HG02759 (cell line): ENCODE measurements around the gene KCTD1.

Experiments
- ATAC-seq: cut with Tn5 transposase; IDR thresholded peaks from one replicate; pipeline ENCODE4 v1.9.1; 2021; ENCODE audit warnings: mild to moderate bottlenecking, moderate library complexity; ENCODE audit not compliant: unreplicated experiment

The KCTD1 gene

GRCh38 chr18:26434887-26435286 lies 113.5 kb downstream of the KCTD1 start:
- no peak for ATAC-seq

DNA sequence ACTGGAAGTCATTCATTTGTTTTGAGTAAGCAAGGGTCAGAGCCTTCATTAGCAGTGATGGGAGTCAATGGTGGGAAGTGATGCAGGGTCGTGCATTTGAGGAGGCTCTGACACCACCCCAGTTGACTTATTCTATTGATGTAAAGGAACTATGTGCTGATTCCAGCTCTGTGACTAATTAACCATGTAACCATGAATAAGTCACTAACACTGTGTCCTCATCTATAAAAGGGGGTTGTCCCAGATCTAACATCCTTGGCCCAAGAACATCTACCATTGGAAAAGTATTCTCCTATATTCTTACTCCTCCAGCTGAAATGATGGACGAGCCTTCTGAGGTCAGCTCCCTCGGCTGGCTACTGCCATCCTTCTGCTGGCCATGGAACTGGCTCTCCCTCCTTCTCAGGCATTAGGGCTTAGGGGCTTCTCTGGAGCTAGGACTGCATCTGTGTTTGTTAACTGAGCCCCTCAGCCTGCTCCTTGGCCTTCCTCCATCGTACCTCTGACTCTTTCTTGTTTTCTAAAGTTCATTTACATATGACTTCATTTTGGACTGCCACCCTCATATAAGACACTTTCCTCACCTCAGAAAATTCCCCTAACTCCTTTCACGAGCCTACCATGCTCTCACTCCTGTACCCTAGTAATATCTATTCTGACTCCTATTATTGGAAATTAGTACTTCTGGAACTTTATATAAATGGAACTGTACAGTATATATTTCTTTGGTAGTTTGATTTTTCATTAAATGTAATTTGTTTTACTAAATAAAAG lies 115.5 kb downstream of the KCTD1 start:
- peak; percentile 50 for ATAC-seq

DNA sequence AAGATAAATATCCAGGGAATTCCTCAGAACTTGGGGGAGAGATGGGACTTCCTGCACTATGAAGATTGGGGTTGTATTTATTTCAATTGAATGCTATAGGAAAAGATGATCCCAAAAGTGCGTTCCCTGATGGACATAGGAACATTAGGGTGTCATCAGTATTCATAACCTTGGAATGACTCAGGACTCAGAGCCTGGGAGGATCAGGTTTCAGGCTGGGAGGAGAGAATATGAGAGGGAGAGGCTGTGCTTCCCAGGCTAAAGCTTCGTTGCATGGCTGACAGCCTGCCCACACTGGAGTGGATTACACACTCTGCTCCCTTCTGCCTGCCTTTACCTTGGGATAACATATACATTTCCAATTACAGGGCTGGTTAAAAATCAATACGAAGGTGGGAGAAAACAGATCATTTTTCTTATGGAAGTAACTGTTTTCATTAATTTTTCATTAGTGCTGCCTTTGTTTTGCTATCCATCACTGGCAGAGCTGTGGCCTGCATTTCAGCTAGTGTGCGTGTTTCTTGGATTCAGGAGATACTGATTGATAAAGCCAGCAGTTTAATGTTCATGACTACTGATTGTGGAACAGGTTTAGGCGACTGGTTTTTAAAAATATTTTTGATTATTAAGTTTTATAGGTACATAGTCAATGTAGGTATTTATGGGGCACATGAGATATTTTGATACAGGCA lies 118.7 kb downstream of the KCTD1 start:
- no peak for ATAC-seq

GRCh38 chr18:26425148-26425531 lies 123.2 kb downstream of the KCTD1 start:
- no peak for ATAC-seq

- ATAC-seq, result no peak
These were observed 123.8 kb downstream of the KCTD1 start for GRCh38 chr18:26424428-26425147.

DNA sequence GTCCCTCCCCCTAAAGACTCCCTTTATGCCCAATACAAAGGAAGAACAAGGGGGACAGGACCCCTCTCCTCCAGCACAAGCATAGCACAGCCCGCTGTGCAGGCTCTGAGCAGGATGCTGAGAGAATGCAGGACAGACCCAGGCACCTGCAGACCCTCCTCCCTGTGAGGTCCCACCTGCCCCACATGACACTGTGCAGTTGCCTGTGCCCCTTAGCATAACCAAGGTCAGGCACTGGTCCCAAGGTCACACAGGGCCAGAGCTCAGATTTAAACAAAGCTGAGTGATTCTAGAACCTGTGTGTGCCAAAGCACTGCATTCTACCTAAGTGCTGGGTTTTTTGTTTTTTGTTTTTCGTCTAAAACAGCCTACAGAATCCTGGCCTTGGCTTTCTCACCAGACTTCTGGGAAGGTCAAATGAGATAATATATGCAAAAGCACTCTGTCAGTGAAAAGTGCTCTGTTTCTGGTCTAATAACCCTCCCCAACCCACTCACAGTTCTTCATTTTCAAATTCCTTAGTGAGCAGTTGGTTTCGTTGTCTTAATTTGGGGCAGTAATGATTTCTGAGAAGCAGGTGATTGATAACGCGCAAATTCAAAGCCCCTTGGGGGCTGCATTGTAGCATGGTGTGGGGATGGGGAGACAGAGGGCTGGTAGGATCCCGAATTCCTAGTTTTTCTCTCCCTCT lies 125.7 kb downstream of the KCTD1 start:
- ATAC-seq, result peak; percentile 76

DNA sequence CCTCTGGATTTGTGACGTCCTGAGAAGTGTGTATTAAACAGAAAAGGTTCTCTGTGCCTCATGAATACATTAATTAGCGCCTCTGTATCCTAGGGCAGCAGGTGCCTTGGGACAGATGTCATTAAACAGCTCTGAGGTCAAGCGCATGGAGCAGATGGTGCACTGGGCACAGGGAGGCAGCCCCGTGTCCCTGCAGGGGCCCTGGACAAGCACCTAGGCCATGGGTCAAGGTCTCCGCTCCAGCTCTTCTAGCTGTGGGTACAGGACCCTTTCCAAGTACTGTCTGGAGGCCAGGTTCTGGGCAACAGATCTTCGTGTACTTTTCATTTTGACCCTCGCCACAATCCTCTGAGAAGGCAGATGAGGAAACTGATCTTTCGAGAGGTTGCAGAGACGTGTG lies 126.4 kb downstream of the KCTD1 start:
- no peak for ATAC-seq

- ATAC-seq, result no peak
These were observed 126.8 kb downstream of the KCTD1 start for GRCh38 chr18:26421503-26421902.

DNA sequence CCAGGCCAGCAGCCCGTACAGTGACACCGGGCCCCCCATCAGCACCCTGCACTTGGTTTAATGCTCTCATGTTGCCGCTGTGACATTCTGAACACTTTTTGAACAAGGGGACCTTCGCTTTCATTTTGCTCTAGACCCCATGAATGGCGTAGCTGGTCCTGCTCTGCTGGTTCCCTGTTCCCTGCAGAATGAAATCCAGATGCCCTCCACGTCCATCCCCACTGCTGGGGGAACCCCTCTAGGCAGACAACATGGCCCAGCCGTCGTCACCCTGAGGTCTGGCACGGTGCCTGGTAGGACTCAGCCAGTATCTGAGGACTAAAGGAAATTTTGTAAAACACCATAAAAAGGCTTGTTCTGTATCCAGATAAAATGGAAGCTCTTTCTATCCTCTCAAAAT lies 128.6 kb downstream of the KCTD1 start:
- ATAC-seq, result no peak

GRCh38 chr18:26418225-26418624 lies 130.1 kb downstream of the KCTD1 start:
- ATAC-seq, result no peak

DNA sequence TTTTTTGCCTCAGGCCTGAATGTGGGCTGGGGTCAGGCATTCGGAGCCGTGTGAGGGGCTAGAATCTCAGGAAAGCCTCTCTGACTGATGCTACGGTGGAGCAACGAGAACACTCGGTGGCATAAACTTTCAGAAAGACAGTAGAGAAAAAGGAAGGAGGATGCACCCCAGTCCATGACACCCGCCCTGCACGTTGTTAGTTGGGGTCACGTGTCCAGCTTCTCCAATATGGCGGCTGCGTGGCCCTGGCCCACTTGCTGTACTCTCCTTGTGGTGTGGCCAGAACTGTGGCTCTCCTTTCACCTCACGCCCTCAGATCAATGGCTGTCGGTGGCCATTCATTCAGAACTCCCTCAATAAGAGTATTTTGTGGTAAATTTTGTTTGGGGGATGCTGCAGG lies 131.2 kb downstream of the KCTD1 start:
- ATAC-seq, result no peak

GRCh38 chr18:26416652-26417150 lies 131.7 kb downstream of the KCTD1 start:
- no peak for ATAC-seq

DNA sequence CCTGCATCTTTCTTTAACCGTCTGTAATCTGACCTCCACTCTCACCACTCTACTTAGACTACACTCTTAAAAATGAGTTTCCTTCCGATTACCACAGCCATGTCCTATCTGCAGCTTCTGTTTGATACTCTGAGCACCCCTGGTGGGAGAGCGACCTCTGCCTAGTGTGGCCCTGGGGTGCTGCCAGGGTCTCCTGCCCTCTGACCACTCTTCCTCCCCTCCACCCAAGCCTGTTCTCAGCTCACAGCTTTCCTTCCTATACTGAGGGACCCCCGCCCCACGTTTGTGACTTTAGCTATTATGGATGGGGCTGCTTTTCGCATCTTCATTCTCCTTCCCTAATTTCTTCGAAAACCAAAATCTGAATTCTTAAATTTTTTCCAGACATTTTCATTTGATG lies 132.7 kb downstream of the KCTD1 start:
- no peak for ATAC-seq

GRCh38 chr18:26414901-26415440 lies 133.4 kb downstream of the KCTD1 start:
- no peak for ATAC-seq

- ATAC-seq, result no peak
These were observed 139.3 kb downstream of the KCTD1 start for GRCh38 chr18:26409091-26409490.

DNA sequence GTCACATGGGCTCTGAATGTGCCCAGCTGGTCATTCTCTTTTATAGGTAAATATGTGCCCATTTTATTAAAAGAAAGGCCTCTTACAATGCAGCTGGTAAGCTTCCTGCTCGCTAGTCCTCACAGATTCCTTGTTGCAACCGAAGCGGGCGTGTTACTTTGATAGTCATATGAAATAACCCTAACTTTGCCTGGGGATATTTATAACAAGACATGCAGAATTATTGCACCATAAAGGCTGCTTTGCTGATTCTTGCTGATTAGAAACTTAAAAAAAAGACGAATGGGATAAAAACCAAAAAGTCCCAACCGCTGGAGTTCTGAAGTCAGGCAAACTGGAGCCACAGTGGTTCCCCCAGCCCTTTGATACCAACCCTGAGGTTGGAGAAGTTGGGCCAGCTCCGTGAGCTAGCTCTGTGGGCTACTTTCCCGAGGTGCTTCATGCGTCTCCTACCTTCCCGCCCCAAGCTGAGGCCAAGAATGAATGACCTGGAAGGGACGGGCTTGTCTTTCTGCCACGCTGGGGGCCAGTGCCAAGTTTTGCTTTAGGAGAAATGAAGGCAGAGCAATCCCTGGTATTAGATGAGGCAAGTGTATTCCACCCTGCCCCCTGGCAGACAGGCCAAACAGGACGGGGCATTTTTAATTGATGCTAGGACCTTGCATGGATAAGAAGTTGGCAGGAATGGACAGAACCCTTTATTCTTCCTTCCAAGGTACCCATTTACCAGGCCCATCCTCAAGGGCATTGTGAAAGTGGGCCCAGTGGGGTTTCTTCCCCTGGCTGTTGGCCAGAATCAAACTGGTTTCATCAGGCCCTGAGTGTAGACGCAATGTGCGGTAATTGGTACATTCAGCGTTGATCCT lies 140.4 kb downstream of the KCTD1 start:
- ATAC-seq, result no peak

- ATAC-seq, result no peak
These were observed 141.4 kb downstream of the KCTD1 start for GRCh38 chr18:26406854-26407517.

- ATAC-seq, result no peak
These were observed 142.0 kb downstream of the KCTD1 start for GRCh38 chr18:26406324-26406723.

DNA sequence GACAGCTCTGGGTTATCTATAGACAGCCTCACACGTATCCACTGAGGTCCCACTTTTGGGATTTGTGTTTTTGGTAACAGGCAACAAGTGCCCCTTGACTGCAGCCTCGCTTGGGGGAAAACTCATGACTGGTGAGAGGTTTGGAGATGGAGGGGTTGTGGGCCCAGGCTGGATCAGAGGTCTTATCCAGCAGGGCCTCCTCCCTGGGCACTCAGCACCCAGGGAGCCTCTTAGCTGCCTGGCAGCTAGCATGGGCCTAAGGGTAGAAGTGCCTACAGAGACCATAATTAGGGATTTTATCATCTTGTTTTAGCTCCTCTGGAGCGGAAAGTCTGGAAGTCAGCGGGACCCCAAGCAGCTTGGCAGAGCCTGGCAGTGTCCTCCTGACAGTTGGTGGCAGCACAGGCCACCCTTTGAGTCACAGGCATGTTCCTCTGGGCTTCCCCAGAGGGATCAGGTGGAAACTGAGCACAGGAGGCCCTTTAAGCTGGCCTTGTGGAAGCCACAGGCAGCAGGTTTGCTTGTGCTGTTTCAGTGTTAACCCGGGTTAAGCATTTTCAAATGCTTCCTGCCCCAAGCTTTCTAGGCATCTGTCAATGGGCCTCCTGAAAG lies 143.1 kb downstream of the KCTD1 start:
- peak; percentile 83 for ATAC-seq
